Keratinocyte (primary cell): ENCODE results near the gene UBE2J2.

Experiments used
- EZH2 ChIP-seq: IDR thresholded peaks from one replicate; pipeline ENCODE4 v1.6.1; 2012; ENCODE audit warnings: inconsistent platforms, mild to moderate bottlenecking, low read length, moderate library complexity
- TF ChIP-seq, protein P1 (sequence below), 3 experiments: IDR thresholded peaks in 1 of 3; conservative IDR thresholded peaks in 1 of 3; optimal IDR thresholded peaks in 1 of 3; 2 replicates in 2 of 3; 3 replicates in 1 of 3; pipeline versions ENCODE3 to v1.5.1; 2011; ENCODE audit warnings: low read length in 3 of 3, mild to moderate bottlenecking in 3 of 3, moderate library complexity in 2 of 3, control low read depth in 1 of 3, inconsistent platforms in 1 of 3; ENCODE audit not compliant: insufficient read depth in 2 of 3; ENCODE audit errors: extremely low read depth in 1 of 3

DNA sequence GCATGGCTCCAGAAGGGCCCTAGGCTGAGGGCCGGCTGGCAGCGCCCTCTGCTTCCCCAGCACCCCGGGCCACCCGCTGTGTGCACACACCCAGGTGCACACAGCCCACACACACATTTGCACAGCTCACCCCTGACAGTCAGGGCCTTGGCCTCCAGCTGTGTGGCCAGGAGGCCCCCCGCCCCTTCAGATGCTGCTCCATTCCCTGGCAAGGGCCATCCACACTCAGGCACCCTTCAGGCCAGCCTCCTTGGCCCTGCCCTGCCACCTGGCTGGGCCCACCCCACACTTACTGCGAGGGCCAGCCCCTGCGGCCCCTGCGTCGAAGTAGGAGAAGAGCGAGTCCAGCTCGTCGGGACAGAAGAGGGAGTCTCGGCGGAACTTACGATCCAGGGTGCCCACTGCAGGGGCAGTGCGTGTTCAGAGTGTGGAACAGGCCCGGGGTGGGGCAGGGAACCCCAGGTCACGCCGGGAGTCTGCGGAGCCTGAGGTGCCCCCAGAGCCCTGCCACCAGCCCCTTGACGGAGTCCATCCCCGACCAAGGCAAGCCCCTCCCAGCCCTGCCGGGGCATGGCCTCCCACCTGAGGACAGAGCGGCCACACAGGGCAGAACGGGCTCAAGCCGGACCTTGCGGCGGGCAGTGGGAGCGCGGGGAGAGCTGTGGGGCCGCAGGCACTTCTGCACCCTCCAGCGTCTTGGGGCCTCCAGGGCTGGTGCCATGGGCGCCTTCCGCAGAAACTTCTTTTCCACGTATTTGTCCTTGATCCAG lies 21.7 kb upstream of the UBE2J2 start:
- TF ChIP-seq, protein P1, sequence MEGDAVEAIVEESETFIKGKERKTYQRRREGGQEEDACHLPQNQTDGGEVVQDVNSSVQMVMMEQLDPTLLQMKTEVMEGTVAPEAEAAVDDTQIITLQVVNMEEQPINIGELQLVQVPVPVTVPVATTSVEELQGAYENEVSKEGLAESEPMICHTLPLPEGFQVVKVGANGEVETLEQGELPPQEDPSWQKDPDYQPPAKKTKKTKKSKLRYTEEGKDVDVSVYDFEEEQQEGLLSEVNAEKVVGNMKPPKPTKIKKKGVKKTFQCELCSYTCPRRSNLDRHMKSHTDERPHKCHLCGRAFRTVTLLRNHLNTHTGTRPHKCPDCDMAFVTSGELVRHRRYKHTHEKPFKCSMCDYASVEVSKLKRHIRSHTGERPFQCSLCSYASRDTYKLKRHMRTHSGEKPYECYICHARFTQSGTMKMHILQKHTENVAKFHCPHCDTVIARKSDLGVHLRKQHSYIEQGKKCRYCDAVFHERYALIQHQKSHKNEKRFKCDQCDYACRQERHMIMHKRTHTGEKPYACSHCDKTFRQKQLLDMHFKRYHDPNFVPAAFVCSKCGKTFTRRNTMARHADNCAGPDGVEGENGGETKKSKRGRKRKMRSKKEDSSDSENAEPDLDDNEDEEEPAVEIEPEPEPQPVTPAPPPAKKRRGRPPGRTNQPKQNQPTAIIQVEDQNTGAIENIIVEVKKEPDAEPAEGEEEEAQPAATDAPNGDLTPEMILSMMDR (optimal IDR thresholded peaks at IDR 0.05 in 1 of 3, IDR thresholded peaks at IDR 0.05 in 1 of 3, conservative IDR thresholded peaks at IDR 0.05 in 1 of 3; ENCODE audit: extremely low read depth in 1 of 3, insufficient read depth in 2 of 3, low read length in 3 of 3), result no peak
- TF ChIP-seq EZH2, result no peak
